K562 (cell line): ENCODE measurements around the gene ACTR1B. TPM values are rescaled to one million over a fixed set of nuclear protein-coding genes. Genes with fewer than 3 reads are reported as not detected.

Experiments used
- ATAC-seq: fragments of 200-7000 bp; cut with Tn5 transposase; 3 replicates; pipeline ENCODE4 v1.9.1; 2020; ENCODE audit warnings: moderate library complexity
- BruUV-seq: library from RNA; stranded (reverse); fragments of 400-500 nt; replicated peaks from 2 replicates; lab custom pipeline; 2021; lab: Mats Ljungman, UMichigan
- CTCF ChIA-PET: fragments of 300-600 bp; formaldehyde crosslinking; extraction: SDS; loops from one replicate; lab custom pipeline; 2021; ENCODE audit warnings: low intra/inter-chr PET ratio; lab: Yijun Ruan, JAX
- POLR2A ChIA-PET: fragments of 300-600, 350-650 bp; sonication (Branson Sonifier 250); formaldehyde crosslinking; extraction: SDS; loops from one replicate; lab custom pipeline; 2021; ENCODE audit warnings: antibody characterized with exemption, inconsistent platforms; lab: Yijun Ruan, JAX
- DNase-seq, 4 experiments: peaks; one replicate each; pipeline versions ENCODE4 v3.0.0 to v3.0.0-alpha.2; 2011 to 2018; ENCODE audit warnings: low spot score in 3 of 4, mixed read lengths in 3 of 4; ENCODE audit errors: extremely low read depth in 1 of 4
- FAIRE-seq: peaks from 2 replicates; lab custom pipeline; 2011; peaks lifted over from hg19 to GRCh38; lab: Jason Lieb, UNC
- H2AFZ ChIP-seq: 2 replicates; pipeline ENCODE4 v1.6.0; 2011; ENCODE audit warnings: low read depth, low read length, control low read depth, inconsistent platforms
- H3K27ac ChIP-seq: fragments of 200-600 bp; 3 replicates; pipeline ENCODE4 v1.8.0; 2011; ENCODE audit warnings: low read depth, mild to moderate bottlenecking, control low read depth, inconsistent platforms, low read length, moderate library complexity, mixed read lengths; ENCODE audit errors: extremely low read depth
- H3K27me3 ChIP-seq, 2 experiments: fragments of 300-600 bp in 1 of 2; 2 replicates in 1 of 2; 3 replicates in 1 of 2; pipeline versions ENCODE4 v1.6.0 to v1.8.0; 2011; ENCODE audit warnings: inconsistent platforms in 2 of 2, low read length in 2 of 2, mild to moderate bottlenecking in 1 of 2, mixed read lengths in 1 of 2, moderate library complexity in 1 of 2; ENCODE audit not compliant: control insufficient read depth in 2 of 2, insufficient read depth in 2 of 2
- H3K36me3 ChIP-seq: fragments of 300-600 bp; 3 replicates; pipeline ENCODE4 v1.8.0; 2011; ENCODE audit warnings: mild to moderate bottlenecking, low read length, inconsistent platforms; ENCODE audit not compliant: control insufficient read depth, insufficient read depth
- H3K4me1 ChIP-seq, 2 experiments: fragments of 200-600 bp in 1 of 2; replicated peaks in 1 of 2; 2 replicates in 1 of 2; 3 replicates in 1 of 2; pipeline versions ENCODE4 v1.5.1 to v1.8.0; 2011; ENCODE audit warnings: inconsistent platforms in 2 of 2, low read length in 2 of 2, mild to moderate bottlenecking in 1 of 2, mixed read lengths in 1 of 2, moderate library complexity in 1 of 2; ENCODE audit not compliant: control insufficient read depth in 2 of 2, insufficient read depth in 2 of 2
- H3K4me2 ChIP-seq: 2 replicates; pipeline ENCODE4 v1.6.1; 2011; ENCODE audit warnings: low read length, control low read depth, inconsistent platforms, mixed read lengths; ENCODE audit not compliant: insufficient read depth
- H3K4me3 ChIP-seq: fragments of 200-600 bp; sonication (generic), shearing (Covaris generic); 2 replicates; pipeline ENCODE4 v1.5.1; 2016; ENCODE audit warnings: control low read depth, inconsistent platforms
- H3K79me2 ChIP-seq: fragments of 200-600 bp; 3 replicates; pipeline ENCODE4 v1.8.0; 2011; ENCODE audit warnings: low read length, inconsistent platforms; ENCODE audit not compliant: control insufficient read depth, insufficient read depth
- H3K9ac ChIP-seq, 2 experiments: 2 replicates each; pipeline versions ENCODE4 v1.6.0 to v1.6.1; 2011; ENCODE audit warnings: low read depth in 2 of 2, low read length in 2 of 2, control low read depth in 1 of 2, inconsistent platforms in 1 of 2, mild to moderate bottlenecking in 1 of 2, mixed read lengths in 1 of 2; ENCODE audit not compliant: insufficient read depth in 1 of 2
- H3K9me1 ChIP-seq: one replicate; pipeline ENCODE4 v1.6.0; 2011; ENCODE audit warnings: inconsistent platforms, mild to moderate bottlenecking, low read length, moderate library complexity; ENCODE audit not compliant: control insufficient read depth, insufficient read depth
- H3K9me3 ChIP-seq: replicated peaks from 2 replicates; pipeline ENCODE4 v1.5.1; 2011; ENCODE audit warnings: low read depth, low read length, inconsistent platforms; ENCODE audit not compliant: control insufficient read depth, insufficient read depth
- H4K20me1 ChIP-seq: replicated peaks from 2 replicates; pipeline ENCODE4 v1.6.1; 2011; ENCODE audit warnings: low read length, inconsistent platforms, mixed read lengths; ENCODE audit not compliant: control insufficient read depth, insufficient read depth
- ELK3 ChIP-seq: fragments of 450-650 bp; formaldehyde crosslinking; IDR thresholded peaks from 2 replicates; pipeline ENCODE4 v1.4.0; 2020; ENCODE audit warnings: mild to moderate bottlenecking
- MAZ ChIP-seq, 2 experiments: fragments of 450-650 bp in 1 of 2; sonication (generic) in 1 of 2; formaldehyde crosslinking; IDR thresholded peaks in 1 of 2; conservative IDR thresholded peaks in 1 of 2; 2 replicates each; pipeline versions ENCODE4 v1.4.0 to v1.5.0; 2020; ENCODE audit warnings: mild to moderate bottlenecking in 1 of 2, missing genetic modification reagents in 1 of 2
- NBN ChIP-seq: fragments of 450-650 bp; IDR thresholded peaks from 2 replicates; pipeline ENCODE4 v1.6.1; 2016; ENCODE audit warnings: low read depth, mild to moderate bottlenecking
- NFYB ChIP-seq: IDR thresholded peaks from 2 replicates; pipeline ENCODE4 v1.6.1; 2011; ENCODE audit warnings: mild to moderate bottlenecking, moderate library complexity; ENCODE audit not compliant: insufficient read length; ENCODE audit errors: extremely low read depth
- POLR2B ChIP-seq: fragments of 450-650 bp; IDR thresholded peaks from 2 replicates; pipeline ENCODE4 v1.6.1; 2018; ENCODE audit warnings: low read depth; ENCODE audit not compliant: partially characterized antibody
- RBBP5 ChIP-seq: fragments of 200-600 bp; sonication (generic); IDR thresholded peaks from 2 replicates; pipeline ENCODE4 v1.6.1; 2012; ENCODE audit warnings: borderline replicate concordance, mild to moderate bottlenecking, low read length, control low read depth, inconsistent platforms; ENCODE audit not compliant: insufficient read depth, poor library complexity, severe bottlenecking
- ZNF431 ChIP-seq: sonication (generic); formaldehyde crosslinking; IDR thresholded peaks from 2 replicates; pipeline ENCODE4 v1.8.0; 2022; ENCODE audit warnings: mild to moderate bottlenecking, missing genetic modification reagents
- ZNF639 ChIP-seq, 2 experiments: fragments of 200-800 bp in 1 of 2; sonication (Bioruptor generic) in 1 of 2; sonication (generic) in 1 of 2; formaldehyde crosslinking in 1 of 2; IDR thresholded peaks in 1 of 2; conservative IDR thresholded peaks in 1 of 2; 2 replicates each; pipeline versions ENCODE4 v1.5.0 to v1.6.1; 2016 to 2020; ENCODE audit warnings: missing compliant biosample characterization in 1 of 2, missing genetic modification characterization in 1 of 2, missing genetic modification reagents in 1 of 2
- WGBS: fragments of 100-300 bp; shearing (Covaris generic); methylation state at CpG from one replicate; pipeline ENCODE4 v1.1.6; 2016; ENCODE audit warnings: low coverage, mixed read lengths; ENCODE audit not compliant: insufficient coverage; ENCODE audit errors: missing lambda C conversion rate; 5-methylcytosine and 5-hydroxymethylcytosine counted together
- in situ Hi-C: fragments of 300-500 bp; cut with MboI; formaldehyde crosslinking; loops from 4 replicates; pipeline ENCODE4 v1.15.0; 2018; ENCODE audit warnings: inconsistent platforms, mixed read lengths
- intact Hi-C: fragments of 100-400 bp; cut with micrococcal nuclease; formaldehyde crosslinking; loops from 2 replicates; pipeline ENCODE4 v1.14.2; 2022
- polyA plus RNA-seq, 8 experiments: library from polyadenylated mRNA; depleted of rRNA in 4 of 8; stranded (reverse) in 5 of 8; unstranded in 3 of 8; fragments of >200 nt; fragmentation: Nextera tagmentation in 2 of 8; fragmentation: Illumina TruSeq in 1 of 8; extraction: Ambion mirVana in 2 of 8; extraction: Trizol in 1 of 8; gene quantifications; 2 replicates each; pipeline versions ENCODE4 v1.2.1 to v1.2.3, GENCODE V29; 2011 to 2014; ENCODE audit warnings: inconsistent platforms in 1 of 8, missing spikeins in 1 of 8
- total RNA-seq, 7 experiments: library from RNA; depleted of rRNA in 6 of 7; stranded (reverse); fragments of >200 nt in 6 of 7; fragmentation: Illumina TruSeq in 2 of 7; extraction: Trizol in 2 of 7; gene quantifications; 2 replicates each; pipeline versions ENCODE4 v1.2.1 to v1.2.3, GENCODE V29; 2011 to 2021; ENCODE audit warnings: low replicate concordance in 1 of 7
- TF ChIP-seq, protein P1 (sequence below), 2 experiments: IDR thresholded peaks; 2 replicates each; pipeline ENCODE4 v1.6.1; 2011; ENCODE audit warnings: borderline replicate concordance in 1 of 2, control low read depth in 1 of 2, low read depth in 1 of 2, low read length in 1 of 2, mild to moderate bottlenecking in 1 of 2, mixed read lengths in 1 of 2, moderate library complexity in 1 of 2; ENCODE audit not compliant: insufficient read depth in 1 of 2, insufficient read length in 1 of 2, poor library complexity in 1 of 2, severe bottlenecking in 1 of 2; ENCODE audit errors: extremely low read depth in 1 of 2
- TF ChIP-seq, protein P2 (sequence below): fragments of 200-800 bp; sonication (Bioruptor generic); IDR thresholded peaks from 2 replicates; pipeline ENCODE4 v1.6.1; 2017; ENCODE audit warnings: missing genetic modification characterization, missing compliant biosample characterization
- TF ChIP-seq, protein P3 (sequence below): conservative IDR thresholded peaks from 2 replicates; pipeline ENCODE4 v1.6.1; 2011; ENCODE audit warnings: low read depth, mild to moderate bottlenecking, low read length; ENCODE audit not compliant: control insufficient read depth

The ACTR1B gene
- total and polyA plus RNA-seq, 9 of the 15 experiments (the other 6 are each of a cell fraction or from before 2014, with no cell fraction given), result 0.49 to 42.3 (median 22.5) TPM

DNA sequence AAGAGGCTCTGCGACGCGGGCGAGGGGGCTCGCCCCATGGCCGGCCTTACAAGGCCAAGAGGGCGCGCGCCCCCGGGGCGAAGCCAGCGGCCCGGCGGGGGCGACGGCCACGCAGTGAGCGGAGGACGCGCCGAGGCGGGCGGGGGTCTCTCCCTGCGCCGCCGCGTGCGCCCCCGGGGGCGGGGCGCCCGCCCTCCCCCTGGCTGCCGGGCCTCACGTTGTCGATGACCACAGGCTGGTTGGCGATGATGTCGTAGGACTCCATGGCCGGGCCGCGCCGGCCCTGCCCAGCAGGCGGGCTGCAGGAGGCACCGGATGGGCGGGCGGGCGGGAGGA, 250 bp downstream of the ACTR1B start:
- ATAC-seq (no peak), DNase-seq (peak in 1 of 4 experiments; percentile 85), FAIRE-seq (no peak)
- BruUV-seq, result no TSS peak
- WGBS, result 1% methylated on average over 18 of the region's 46 CpGs
- peak overlapping the region; percentile 97 for H3K4me2 ChIP-seq
- H3K4me1 ChIP-seq, result peaks cover 21 to 44% of the 10 kb centered on the region in 2 experiments; a peak in 4 of 5 replicates
- H2AFZ ChIP-seq, result peak overlapping the region; percentile 53
- in situ Hi-C loops (no loop called here), intact Hi-C loops (no loop called here)
- no peaks in the 10 kb centered on the region; the same call in 1 of the 2 replicates for H4K20me1 ChIP-seq
- no peaks in the 10 kb centered on the region for H3K27me3 ChIP-seq
- no peaks in the 10 kb centered on the region for H3K9me3 ChIP-seq
- H3K9me1 ChIP-seq, result peaks cover 3% of the 10 kb centered on the region
- H3K79me2 ChIP-seq, result peaks cover 45% of the 10 kb centered on the region
- ChIA-PET CTCF (interaction anchor here (0.7 to 2.4 kb wide), 4 partner anchors 33 to 73 kb away, joined by 3 to 15 read pairs (median 4); no protein-coding TSS in a partner anchor), POLR2A (interaction anchor here (0.6 to 4.9 kb wide), 10 partner anchors 9 to 165 kb away, joined by 3 to 135 read pairs (median 6); partner anchors contain the start of genes ANKRD36B and COX5B)
- peaks cover 34% of the 10 kb centered on the region; the same call in 2 of the 3 replicates for H3K36me3 ChIP-seq
- H3K27ac ChIP-seq, result peak overlapping the region; percentile 98
- peak overlapping the region; percentile 66 for H3K4me3 ChIP-seq
- peak overlapping the region; percentile 86 to 98 for H3K9ac ChIP-seq
- no peak for TF ChIP-seq ELK3 (CRISPR knock-in tag)
- TF ChIP-seq ZNF639 (CRISPR knock-in tag; conservative IDR thresholded peaks at IDR 0.05 in 1 of 2, IDR thresholded peaks at IDR 0.05 in 1 of 2), result peak in 1 of 2 experiments; percentile 97; a peak in 2 of 4 replicates
- no peak for TF ChIP-seq ZNF431
- TF ChIP-seq, protein P1, sequence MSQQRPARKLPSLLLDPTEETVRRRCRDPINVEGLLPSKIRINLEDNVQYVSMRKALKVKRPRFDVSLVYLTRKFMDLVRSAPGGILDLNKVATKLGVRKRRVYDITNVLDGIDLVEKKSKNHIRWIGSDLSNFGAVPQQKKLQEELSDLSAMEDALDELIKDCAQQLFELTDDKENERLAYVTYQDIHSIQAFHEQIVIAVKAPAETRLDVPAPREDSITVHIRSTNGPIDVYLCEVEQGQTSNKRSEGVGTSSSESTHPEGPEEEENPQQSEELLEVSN (IDR thresholded peaks at IDR 0.05; ENCODE audit: borderline replicate concordance in 1 of 2, extremely low read depth in 1 of 2, insufficient read depth in 1 of 2, insufficient read length in 1 of 2, low read depth in 1 of 2, low read length in 1 of 2, poor library complexity in 1 of 2, severe bottlenecking in 1 of 2), result peak in 1 of 2 experiments; percentile 63
- TF ChIP-seq, protein P2, sequence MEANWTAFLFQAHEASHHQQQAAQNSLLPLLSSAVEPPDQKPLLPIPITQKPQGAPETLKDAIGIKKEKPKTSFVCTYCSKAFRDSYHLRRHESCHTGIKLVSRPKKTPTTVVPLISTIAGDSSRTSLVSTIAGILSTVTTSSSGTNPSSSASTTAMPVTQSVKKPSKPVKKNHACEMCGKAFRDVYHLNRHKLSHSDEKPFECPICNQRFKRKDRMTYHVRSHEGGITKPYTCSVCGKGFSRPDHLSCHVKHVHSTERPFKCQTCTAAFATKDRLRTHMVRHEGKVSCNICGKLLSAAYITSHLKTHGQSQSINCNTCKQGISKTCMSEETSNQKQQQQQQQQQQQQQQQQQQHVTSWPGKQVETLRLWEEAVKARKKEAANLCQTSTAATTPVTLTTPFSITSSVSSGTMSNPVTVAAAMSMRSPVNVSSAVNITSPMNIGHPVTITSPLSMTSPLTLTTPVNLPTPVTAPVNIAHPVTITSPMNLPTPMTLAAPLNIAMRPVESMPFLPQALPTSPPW (CRISPR knock-in tag), result peak; percentile 90
- TF ChIP-seq POLR2B, result no peak
- TF ChIP-seq MAZ (CRISPR knock-in tag; conservative IDR thresholded peaks at IDR 0.05 in 1 of 2, IDR thresholded peaks at IDR 0.05 in 1 of 2), result peak in 1 of 2 experiments; percentile 15; a peak in 1 of 4 replicates
- TF ChIP-seq, protein P3, sequence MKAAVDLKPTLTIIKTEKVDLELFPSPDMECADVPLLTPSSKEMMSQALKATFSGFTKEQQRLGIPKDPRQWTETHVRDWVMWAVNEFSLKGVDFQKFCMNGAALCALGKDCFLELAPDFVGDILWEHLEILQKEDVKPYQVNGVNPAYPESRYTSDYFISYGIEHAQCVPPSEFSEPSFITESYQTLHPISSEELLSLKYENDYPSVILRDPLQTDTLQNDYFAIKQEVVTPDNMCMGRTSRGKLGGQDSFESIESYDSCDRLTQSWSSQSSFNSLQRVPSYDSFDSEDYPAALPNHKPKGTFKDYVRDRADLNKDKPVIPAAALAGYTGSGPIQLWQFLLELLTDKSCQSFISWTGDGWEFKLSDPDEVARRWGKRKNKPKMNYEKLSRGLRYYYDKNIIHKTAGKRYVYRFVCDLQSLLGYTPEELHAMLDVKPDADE, result 0 out of 2 replicates have a peak, but pooled peaks have one; percentile 42
- TF ChIP-seq NBN, result no peak
- TF ChIP-seq NFYB, result no peak
- TF ChIP-seq RBBP5, result peak; percentile 56
